Rectal smooth muscle tissue (tissue), 1 donor: Measurements from ENCODE around the gene PCDHGA2.
A peak's percentile ranks its signal among the peaks of the same experiment; 100 is the strongest.
"Not testable (repeated sequence)": the region's sequence is repeated elsewhere in the genome, so short reads cannot be mapped to it uniquely, and the experiment has no call there.

Experiments
- H3K27ac ChIP-seq: one replicate; pipeline ENCODE4 v1.7.0; 2013; ENCODE audit warnings: low read depth, low read length, inconsistent platforms
- H3K27me3 ChIP-seq: one replicate; pipeline ENCODE4 v1.7.0; 2013; ENCODE audit warnings: low read length; ENCODE audit not compliant: control insufficient read depth, insufficient read depth
- H3K36me3 ChIP-seq: one replicate; pipeline ENCODE4 v1.7.0; 2013; ENCODE audit warnings: low read length; ENCODE audit not compliant: control insufficient read depth, insufficient read depth
- H3K4me1 ChIP-seq: one replicate; pipeline ENCODE4 v1.7.0; 2013; ENCODE audit warnings: low read length; ENCODE audit not compliant: control insufficient read depth, insufficient read depth
- H3K4me3 ChIP-seq: one replicate; pipeline ENCODE4 v1.7.0; 2013; ENCODE audit warnings: low read length
- H3K9ac ChIP-seq: one replicate; pipeline ENCODE4 v1.7.0; 2013; ENCODE audit warnings: low read length

PCDHGA2 gene

GRCh38 chr5:141373673-141374317, 35.2 kb downstream of the PCDHGA2 start, which contains the start of gene PCDHGA6:
Gene PCDHGA6 (plus strand): TSS chr5:141373891. CDS start chr5:141374084, 193 bp downstream.
- Histone ChIP-seq H3K36me3 (peaks cover 3% of the 10 kb centered on the region), H3K27me3 (no peaks in the 10 kb centered on the region), H3K27ac (no peak within 1 kb of the TSS), H3K9ac (no peak within 1 kb of the TSS), H3K4me1 (no peaks in the 10 kb centered on the region), H3K4me3 (peak within 1 kb of the TSS; percentile 45)

GRCh38 chr5:141374627-141375026, 36.1 kb downstream of the PCDHGA2 start:
- Histone ChIP-seq H3K36me3 (peaks cover 3% of the 10 kb centered on the region), H3K9ac (no peak overlapping the region), H3K4me1 (no peaks in the 10 kb centered on the region), H3K27ac (no peak overlapping the region), H3K27me3 (no peaks in the 10 kb centered on the region), H3K4me3 (peak overlapping the region; percentile 45)

- not testable (repeated sequence) for H3K4me3 ChIP-seq, H3K27me3 ChIP-seq
Observed at GRCh38 chr5:141375444-141376155, 37.0 kb downstream of the PCDHGA2 start.

GRCh38 chr5:141382469-141383294, 44.1 kb downstream of the PCDHGA2 start, which contains the start of gene PCDHGA7:
Gene PCDHGA7 (plus strand): TSS chr5:141382742. CDS start chr5:141382900, 158 bp downstream.
- H3K4me1 ChIP-seq: no peaks in the 10 kb centered on the region
- peak within 1 kb of the TSS; percentile 23 for H3K4me3 ChIP-seq
- H3K27me3 ChIP-seq: no peaks in the 10 kb centered on the region
- no peaks in the 10 kb centered on the region for H3K36me3 ChIP-seq
- no peak within 1 kb of the TSS for H3K27ac ChIP-seq
- no peak within 1 kb of the TSS for H3K9ac ChIP-seq

More at GRCh38 chr5:141375444-141376155, 37.0 kb downstream of the PCDHGA2 start:
- H3K36me3 ChIP-seq, H3K27ac ChIP-seq, H3K4me1 ChIP-seq, H3K9ac ChIP-seq: not testable (repeated sequence)

- H3K27ac ChIP-seq: no peak overlapping the region
- no peaks in the 10 kb centered on the region for H3K36me3 ChIP-seq
- H3K27me3 ChIP-seq: no peaks in the 10 kb centered on the region
- no peak overlapping the region for H3K9ac ChIP-seq
- peak overlapping the region; percentile 23 for H3K4me3 ChIP-seq
- no peaks in the 10 kb centered on the region for H3K4me1 ChIP-seq
Observed at GRCh38 chr5:141383345-141383744, 44.8 kb downstream of the PCDHGA2 start.

GRCh38 chr5:141384471-141385267, 46.1 kb downstream of the PCDHGA2 start:
- H3K36me3 ChIP-seq: no peaks in the 10 kb centered on the region
- H3K4me3 ChIP-seq: peak overlapping the region; percentile 15
- no peak overlapping the region for H3K27ac ChIP-seq
- no peaks in the 10 kb centered on the region for H3K4me1 ChIP-seq
- H3K9ac ChIP-seq: no peak overlapping the region
- H3K27me3 ChIP-seq: no peaks in the 10 kb centered on the region

GRCh38 chr5:141387557-141388311, 49.2 kb downstream of the PCDHGA2 start, which contains the start of gene PCDHGB4:
Gene PCDHGB4 (plus strand): TSS chr5:141387698. CDS start chr5:141387885, 187 bp downstream.
- not testable (repeated sequence) for H3K36me3 ChIP-seq, H3K9ac ChIP-seq, H3K4me3 ChIP-seq

GRCh38 chr5:141388661-141389060, 50.1 kb downstream of the PCDHGA2 start:
- Histone ChIP-seq H3K4me3 (no peak overlapping the region), H3K27me3 (no peaks in the 10 kb centered on the region), H3K4me1 (no peaks in the 10 kb centered on the region), H3K36me3 (no peaks in the 10 kb centered on the region), H3K27ac (no peak overlapping the region), H3K9ac (no peak overlapping the region)

More at GRCh38 chr5:141387557-141388311, 49.2 kb downstream of the PCDHGA2 start, which contains the start of gene PCDHGB4:
- H3K27me3 ChIP-seq, H3K27ac ChIP-seq, H3K4me1 ChIP-seq: not testable (repeated sequence)

GRCh38 chr5:141389153-141390042, 50.8 kb downstream of the PCDHGA2 start:
- Histone ChIP-seq H3K27me3 (no peaks in the 10 kb centered on the region), H3K4me1 (no peaks in the 10 kb centered on the region)

GRCh38 chr5:141392429-141393198, 54.1 kb downstream of the PCDHGA2 start, which contains the start of gene PCDHGA8:
Gene PCDHGA8 (plus strand): TSS chr5:141392633. CDS start chr5:141392814, 181 bp downstream.
- H3K36me3 ChIP-seq: no peaks in the 10 kb centered on the region
- H3K9ac ChIP-seq: no peak within 1 kb of the TSS
- H3K4me1 ChIP-seq: no peaks in the 10 kb centered on the region
- H3K27ac ChIP-seq: no peak within 1 kb of the TSS
- H3K4me3 ChIP-seq: peak within 1 kb of the TSS; percentile 29
- H3K27me3 ChIP-seq: no peaks in the 10 kb centered on the region

More at GRCh38 chr5:141389153-141390042, 50.8 kb downstream of the PCDHGA2 start:
- Histone ChIP-seq H3K27ac (no peak overlapping the region), H3K36me3 (no peaks in the 10 kb centered on the region), H3K4me3 (peak overlapping the region; percentile 29), H3K9ac (no peak overlapping the region)
